ENCODE data around the gene LTBP2.

The LTBP2 gene

GRCh38 chr14:74635847-74636246, 23.8 kb upstream of the LTBP2 start:
- Histone ChIP-seq H3K36me3 (ENCODE audit: control insufficient read depth, insufficient read depth, low read length) (no peaks in the 10 kb centered on the region), H3K27ac (ENCODE audit: low read depth, low read length) (no peak overlapping the region), H3K27me3 (ENCODE audit: control insufficient read depth, insufficient read depth, low read length) (no peaks in the 10 kb centered on the region), H3K4me1 (ENCODE audit: control insufficient read depth, insufficient read depth, low read length) (no peaks in the 10 kb centered on the region), H3K9ac (ENCODE audit: low read length) (no peak overlapping the region), H3K4me3 (ENCODE audit: low read length) (no peak overlapping the region)

GRCh38 chr14:74634964-74635363, 22.9 kb upstream of the LTBP2 start:
- H3K4me3 ChIP-seq (ENCODE audit: low read length): no peak overlapping the region
- no peaks in the 10 kb centered on the region for H3K4me1 ChIP-seq (ENCODE audit: control insufficient read depth, insufficient read depth, low read length)
- H3K36me3 ChIP-seq (ENCODE audit: control insufficient read depth, insufficient read depth, low read length): no peaks in the 10 kb centered on the region
- H3K27me3 ChIP-seq (ENCODE audit: control insufficient read depth, insufficient read depth, low read length): no peaks in the 10 kb centered on the region
- no peak overlapping the region for H3K9ac ChIP-seq (ENCODE audit: low read length)
- H3K27ac ChIP-seq (ENCODE audit: low read depth, low read length): no peak overlapping the region

GRCh38 chr14:74634481-74634880, 22.4 kb upstream of the LTBP2 start:
- Histone ChIP-seq H3K36me3 (ENCODE audit: control insufficient read depth, insufficient read depth, low read length) (no peaks in the 10 kb centered on the region), H3K4me3 (ENCODE audit: low read length) (no peak overlapping the region), H3K4me1 (ENCODE audit: control insufficient read depth, insufficient read depth, low read length) (no peaks in the 10 kb centered on the region), H3K9ac (ENCODE audit: low read length) (no peak overlapping the region), H3K27ac (ENCODE audit: low read depth, low read length) (no peak overlapping the region), H3K27me3 (ENCODE audit: control insufficient read depth, insufficient read depth, low read length) (no peaks in the 10 kb centered on the region)

GRCh38 chr14:74630881-74631690, 19.0 kb upstream of the LTBP2 start:
- H3K36me3 ChIP-seq (ENCODE audit: control insufficient read depth, insufficient read depth, low read length): no peaks in the 10 kb centered on the region

GRCh38 chr14:74628418-74628817, 16.4 kb upstream of the LTBP2 start:
- Histone ChIP-seq H3K27me3 (ENCODE audit: control insufficient read depth, insufficient read depth, low read length) (no peaks in the 10 kb centered on the region), H3K9ac (ENCODE audit: low read length) (no peak overlapping the region), H3K36me3 (ENCODE audit: control insufficient read depth, insufficient read depth, low read length) (no peaks in the 10 kb centered on the region), H3K4me1 (ENCODE audit: control insufficient read depth, insufficient read depth, low read length) (no peaks in the 10 kb centered on the region), H3K4me3 (ENCODE audit: low read length) (no peak overlapping the region), H3K27ac (ENCODE audit: low read depth, low read length) (no peak overlapping the region)

More at GRCh38 chr14:74630881-74631690, 19.0 kb upstream of the LTBP2 start:
- Histone ChIP-seq H3K27ac (ENCODE audit: low read depth, low read length) (no peak overlapping the region), H3K4me3 (ENCODE audit: low read length) (no peak overlapping the region), H3K9ac (ENCODE audit: low read length) (no peak overlapping the region), H3K27me3 (ENCODE audit: control insufficient read depth, insufficient read depth, low read length) (no peaks in the 10 kb centered on the region), H3K4me1 (ENCODE audit: control insufficient read depth, insufficient read depth, low read length) (no peaks in the 10 kb centered on the region)

- Histone ChIP-seq H3K27ac (ENCODE audit: low read depth, low read length) (no peak overlapping the region), H3K36me3 (ENCODE audit: control insufficient read depth, insufficient read depth, low read length) (no peaks in the 10 kb centered on the region), H3K4me3 (ENCODE audit: low read length) (no peak overlapping the region), H3K27me3 (ENCODE audit: control insufficient read depth, insufficient read depth, low read length) (no peaks in the 10 kb centered on the region), H3K9ac (ENCODE audit: low read length) (no peak overlapping the region), H3K4me1 (ENCODE audit: control insufficient read depth, insufficient read depth, low read length) (no peaks in the 10 kb centered on the region)
Measured at GRCh38 chr14:74627076-74627475, 15.0 kb upstream of the LTBP2 start.

GRCh38 chr14:74622257-74622656, 10.2 kb upstream of the LTBP2 start:
- Histone ChIP-seq H3K4me1 (ENCODE audit: control insufficient read depth, insufficient read depth, low read length) (no peaks in the 10 kb centered on the region), H3K27ac (ENCODE audit: low read depth, low read length) (no peak overlapping the region), H3K4me3 (ENCODE audit: low read length) (no peak overlapping the region), H3K27me3 (ENCODE audit: control insufficient read depth, insufficient read depth, low read length) (no peaks in the 10 kb centered on the region), H3K36me3 (ENCODE audit: control insufficient read depth, insufficient read depth, low read length) (no peaks in the 10 kb centered on the region), H3K9ac (ENCODE audit: low read length) (no peak overlapping the region)

GRCh38 chr14:74621556-74621955, 9.5 kb upstream of the LTBP2 start:
- Histone ChIP-seq H3K9ac (ENCODE audit: low read length) (no peak overlapping the region), H3K27ac (ENCODE audit: low read depth, low read length) (no peak overlapping the region), H3K36me3 (ENCODE audit: control insufficient read depth, insufficient read depth, low read length) (no peaks in the 10 kb centered on the region), H3K4me3 (ENCODE audit: low read length) (no peak overlapping the region), H3K27me3 (ENCODE audit: control insufficient read depth, insufficient read depth, low read length) (no peaks in the 10 kb centered on the region), H3K4me1 (ENCODE audit: control insufficient read depth, insufficient read depth, low read length) (no peaks in the 10 kb centered on the region)

GRCh38 chr14:74620923-74621322, 8.9 kb upstream of the LTBP2 start:
- Histone ChIP-seq H3K4me1 (ENCODE audit: control insufficient read depth, insufficient read depth, low read length) (no peaks in the 10 kb centered on the region), H3K36me3 (ENCODE audit: control insufficient read depth, insufficient read depth, low read length) (no peaks in the 10 kb centered on the region), H3K9ac (ENCODE audit: low read length) (no peak overlapping the region), H3K27ac (ENCODE audit: low read depth, low read length) (no peak overlapping the region), H3K27me3 (ENCODE audit: control insufficient read depth, insufficient read depth, low read length) (no peaks in the 10 kb centered on the region), H3K4me3 (ENCODE audit: low read length) (no peak overlapping the region)

GRCh38 chr14:74620497-74620921, 8.5 kb upstream of the LTBP2 start:
- Histone ChIP-seq H3K27me3 (ENCODE audit: control insufficient read depth, insufficient read depth, low read length) (no peaks in the 10 kb centered on the region), H3K36me3 (ENCODE audit: control insufficient read depth, insufficient read depth, low read length) (no peaks in the 10 kb centered on the region), H3K4me1 (ENCODE audit: control insufficient read depth, insufficient read depth, low read length) (no peaks in the 10 kb centered on the region), H3K4me3 (ENCODE audit: low read length) (no peak overlapping the region), H3K27ac (ENCODE audit: low read depth, low read length) (no peak overlapping the region), H3K9ac (ENCODE audit: low read length) (no peak overlapping the region)

- Histone ChIP-seq H3K4me3 (ENCODE audit: low read length) (no peak overlapping the region), H3K27ac (ENCODE audit: low read depth, low read length) (no peak overlapping the region), H3K9ac (ENCODE audit: low read length) (peak overlapping the region; percentile 24), H3K4me1 (ENCODE audit: control insufficient read depth, insufficient read depth, low read length) (no peaks in the 10 kb centered on the region), H3K36me3 (ENCODE audit: control insufficient read depth, insufficient read depth, low read length) (no peaks in the 10 kb centered on the region), H3K27me3 (ENCODE audit: control insufficient read depth, insufficient read depth, low read length) (no peaks in the 10 kb centered on the region)
Measured at GRCh38 chr14:74619672-74620131, 7.7 kb upstream of the LTBP2 start.

- H3K4me1 ChIP-seq (ENCODE audit: control insufficient read depth, insufficient read depth, low read length): no peaks in the 10 kb centered on the region
- no peak overlapping the region for H3K9ac ChIP-seq (ENCODE audit: low read length)
Measured at GRCh38 chr14:74618078-74618952, 6.3 kb upstream of the LTBP2 start.

More at GRCh38 chr14:74618078-74618952, 6.3 kb upstream of the LTBP2 start:
- Histone ChIP-seq H3K4me3 (ENCODE audit: low read length) (no peak overlapping the region), H3K27me3 (ENCODE audit: control insufficient read depth, insufficient read depth, low read length) (no peaks in the 10 kb centered on the region), H3K27ac (ENCODE audit: low read depth, low read length) (no peak overlapping the region), H3K36me3 (ENCODE audit: control insufficient read depth, insufficient read depth, low read length) (no peaks in the 10 kb centered on the region)

All from rectal smooth muscle tissue (tissue), 1 donor.